Activated CD4-positive, alpha-beta T cell treated with anti-CD3 and anti-CD28 coated beads for 4 hours (primary cell): Measurements from ENCODE around the gene SUPT3H.
"Not testable (repeated sequence)": the region's sequence is repeated elsewhere in the genome, so short reads cannot be mapped to it uniquely, and the experiment has no call there.

Experiments used
- DNase-seq, 2 donors: peaks; one replicate each; pipeline ENCODE4 v3.0.0-alpha.2; 2020

The SUPT3H gene

DNA sequence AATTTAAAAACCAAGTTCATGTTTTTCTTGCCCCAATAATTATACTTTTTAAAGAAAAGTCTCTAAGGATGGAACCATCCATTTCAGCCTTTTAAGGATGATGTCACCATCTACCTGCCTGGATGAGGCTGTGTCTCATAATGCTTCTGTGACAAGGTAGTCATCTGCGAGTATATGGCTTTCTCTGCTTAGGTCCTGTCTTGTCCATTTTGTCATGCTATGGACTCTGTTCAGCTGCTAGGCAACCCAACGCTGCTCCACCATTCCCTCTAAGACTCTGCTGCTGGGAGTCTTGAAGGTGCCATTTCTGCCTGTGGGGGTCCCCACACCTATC, 509.4 kb downstream of the SUPT3H start:
- no peak for DNase-seq

- DNase-seq: no peak
Observed at GRCh38 chr6:44867571-44868334, 510.0 kb downstream of the SUPT3H start.

- not testable (repeated sequence) for DNase-seq
Observed at GRCh38 chr6:44865184-44865583, 512.5 kb downstream of the SUPT3H start.

DNA sequence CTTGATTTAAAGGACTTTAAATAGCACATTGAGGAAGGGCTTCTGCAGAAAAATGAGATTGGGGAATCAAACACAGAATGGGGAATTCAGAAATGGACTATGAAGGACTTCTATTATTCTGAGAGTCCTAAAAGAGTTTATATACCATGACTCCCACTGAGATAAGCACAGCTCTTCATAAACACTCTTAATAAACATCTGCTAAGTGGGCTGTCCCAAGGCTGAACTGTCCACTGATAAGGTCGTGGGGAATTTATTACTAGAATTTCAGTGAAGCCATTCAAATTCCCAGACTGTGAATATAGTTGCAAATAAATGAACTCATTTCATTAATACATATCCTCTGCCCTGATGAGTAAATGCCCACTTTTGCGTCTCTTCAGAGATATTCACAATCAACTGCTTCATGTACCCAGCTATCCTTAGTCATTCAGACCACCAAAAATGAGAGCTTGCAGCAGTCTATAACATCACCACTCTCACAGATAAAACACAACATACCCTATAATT, 517.8 kb downstream of the SUPT3H start:
- no peak for DNase-seq

GRCh38 chr6:44858998-44859397, 518.7 kb downstream of the SUPT3H start:
- DNase-seq: no peak

- no peak for DNase-seq
Observed at GRCh38 chr6:44856479-44856878, 521.3 kb downstream of the SUPT3H start.

DNA sequence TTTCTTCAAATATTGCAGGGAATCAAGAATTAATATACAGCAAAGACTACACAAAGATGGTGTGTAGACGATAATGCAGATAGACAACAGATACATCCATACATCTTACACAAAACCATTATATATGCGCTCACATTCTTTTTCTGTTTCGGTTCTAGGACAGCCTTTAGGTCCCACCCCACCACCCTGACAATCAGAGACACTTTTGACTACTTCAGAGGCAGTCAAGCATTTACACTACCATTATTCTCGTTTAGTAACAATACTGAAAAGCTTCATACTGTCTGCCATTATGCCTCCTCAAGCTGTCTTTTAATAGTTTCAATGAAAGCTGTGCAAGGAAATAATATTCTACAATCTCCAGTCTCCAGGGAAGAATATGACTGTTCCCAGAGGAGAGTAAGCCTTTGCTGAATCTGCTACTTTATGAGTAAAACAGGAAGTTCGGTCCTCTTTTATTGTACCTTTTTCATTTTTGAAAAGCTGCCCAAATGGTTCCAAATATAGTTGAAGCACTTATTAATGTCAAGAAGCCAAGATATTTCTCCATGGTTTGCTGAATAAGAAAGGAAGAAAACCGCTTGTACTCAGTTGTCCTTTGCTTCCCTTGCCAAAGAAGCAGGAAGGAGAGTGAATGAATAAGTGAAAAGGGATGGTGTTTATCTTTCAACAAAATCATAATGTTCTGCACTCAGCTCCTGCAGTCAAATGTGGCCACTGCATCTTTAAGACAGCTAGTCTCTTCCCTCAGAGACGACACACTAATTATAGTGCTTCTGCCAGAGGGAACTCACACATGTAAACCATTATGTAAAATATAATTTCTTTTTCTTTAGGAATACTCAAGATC, 521.9 kb downstream of the SUPT3H start:
- DNase-seq: no peak

GRCh38 chr6:44854712-44855443, 522.9 kb downstream of the SUPT3H start:
- no peak for DNase-seq

- DNase-seq: no peak
Observed at GRCh38 chr6:44851176-44851575, 526.6 kb downstream of the SUPT3H start.

- no peak for DNase-seq
Observed at GRCh38 chr6:44850312-44850711, 527.4 kb downstream of the SUPT3H start.

GRCh38 chr6:44849806-44850205, 527.9 kb downstream of the SUPT3H start:
- no peak for DNase-seq

- no peak for DNase-seq
Observed at GRCh38 chr6:44843734-44844133, 534.0 kb downstream of the SUPT3H start.

DNA sequence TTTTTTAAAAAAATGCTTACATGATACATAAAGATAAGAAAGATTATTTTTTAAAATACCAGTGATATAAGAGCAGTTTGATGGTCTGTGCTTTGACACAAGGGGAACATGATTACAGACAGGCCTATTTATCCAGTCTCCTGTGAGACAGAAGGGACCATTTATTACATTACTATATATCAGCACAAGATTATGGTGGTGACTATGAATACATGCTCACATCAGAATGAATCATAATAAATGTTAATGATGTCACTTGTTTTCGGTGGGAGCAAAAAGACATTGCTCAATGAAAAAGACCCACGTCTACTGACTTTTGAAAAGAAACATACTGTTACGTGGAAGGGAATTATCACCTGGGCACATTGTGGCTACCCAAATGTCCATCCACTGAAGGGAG, 535.1 kb downstream of the SUPT3H start:
- no peak for DNase-seq

DNA sequence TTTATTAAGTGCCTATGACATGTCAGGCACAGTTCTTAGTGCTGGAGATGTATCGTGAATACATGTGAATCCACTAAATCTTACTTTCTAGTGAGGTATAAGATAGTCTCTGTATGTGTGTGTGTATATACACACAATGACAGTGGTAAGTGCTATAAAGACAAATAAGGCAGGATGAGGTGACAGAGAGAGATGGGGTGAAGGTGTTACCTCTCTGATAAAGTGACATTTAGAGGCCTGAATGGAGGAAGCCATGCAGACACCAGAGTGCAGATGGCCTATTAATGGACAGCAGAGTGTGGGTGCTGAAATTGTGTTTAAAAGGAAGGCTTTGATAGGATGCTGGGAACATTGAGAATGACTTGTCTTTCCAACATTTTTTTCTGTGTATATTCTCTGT, 535.9 kb downstream of the SUPT3H start:
- no peak for DNase-seq

DNA sequence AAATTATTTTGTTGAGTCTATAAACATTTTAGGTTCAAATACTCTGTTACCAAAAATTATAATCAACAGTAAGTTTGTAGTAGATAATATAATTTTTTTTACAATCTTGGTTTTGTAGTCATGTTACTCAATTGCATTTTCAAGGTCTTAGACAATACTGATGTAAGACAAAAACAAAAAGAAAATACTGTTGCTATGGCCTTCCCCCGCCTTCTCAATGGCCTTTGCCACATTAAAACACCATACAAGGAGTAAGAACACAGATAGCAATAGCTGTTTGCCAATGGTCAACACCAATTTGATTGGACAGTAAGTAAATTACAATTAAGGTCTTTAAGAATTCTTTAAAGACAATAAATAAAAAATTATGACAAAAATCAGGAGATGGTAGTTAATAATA, 540.0 kb downstream of the SUPT3H start:
- no peak for DNase-seq

GRCh38 chr6:44837255-44837654, 540.5 kb downstream of the SUPT3H start:
- DNase-seq: no peak

DNA sequence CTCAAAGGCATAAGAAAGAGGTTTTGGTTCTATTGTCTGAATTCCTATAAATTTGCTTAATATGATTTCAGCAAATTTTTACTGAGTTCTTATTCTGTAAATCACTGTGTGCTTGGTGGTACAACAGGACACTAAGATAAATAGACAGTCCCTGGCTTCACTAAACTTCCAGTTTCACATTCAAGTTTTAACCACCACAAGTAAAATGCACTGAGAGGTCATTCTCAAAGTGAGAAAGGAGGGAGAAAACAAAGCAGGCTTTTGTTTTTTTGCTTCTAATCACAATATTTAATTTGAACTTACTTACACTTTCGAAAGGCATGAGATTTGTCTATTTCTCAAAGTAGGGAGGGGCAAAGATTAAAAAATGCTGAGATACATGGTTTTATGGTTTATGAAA, 544.5 kb downstream of the SUPT3H start:
- DNase-seq: no peak

GRCh38 chr6:44831002-44831610, 546.6 kb downstream of the SUPT3H start:
- no peak for DNase-seq

GRCh38 chr6:44829836-44830235, 547.9 kb downstream of the SUPT3H start:
- no peak for DNase-seq

- no peak for DNase-seq
Observed at GRCh38 chr6:44828780-44829179, 549.0 kb downstream of the SUPT3H start.

DNA sequence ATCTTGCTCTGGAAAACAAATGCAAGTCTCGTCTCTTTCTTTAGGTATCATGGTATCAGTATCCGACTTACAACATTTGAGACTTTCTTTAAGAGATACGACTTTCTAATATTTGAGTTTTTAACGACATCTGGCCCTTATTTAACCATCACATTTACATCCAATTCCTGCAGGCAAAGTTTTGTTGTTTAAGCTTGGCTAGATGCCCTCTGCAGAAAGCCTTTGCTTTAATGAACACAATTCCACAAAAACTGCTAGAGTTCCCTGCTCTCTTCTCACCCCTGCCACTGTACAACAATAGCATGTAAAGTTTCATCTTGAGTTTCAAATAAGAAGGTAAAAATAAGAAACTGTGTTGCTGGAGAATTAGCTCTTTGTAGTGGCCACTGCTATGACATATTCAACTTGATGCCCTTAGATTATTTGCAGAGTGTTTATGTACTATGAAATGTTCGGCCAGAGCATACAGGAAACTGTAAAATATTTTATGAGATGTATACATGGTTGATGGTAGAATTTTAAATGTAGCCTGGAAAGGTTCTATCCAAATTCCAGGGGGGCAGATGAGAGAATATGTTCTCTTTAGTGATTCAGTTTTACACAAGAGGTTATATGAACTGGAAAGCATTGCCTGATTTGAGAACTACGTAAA, 551.6 kb downstream of the SUPT3H start:
- DNase-seq: no peak

GRCh38 chr6:44825273-44825672, 552.5 kb downstream of the SUPT3H start:
- DNase-seq: no peak

DNA sequence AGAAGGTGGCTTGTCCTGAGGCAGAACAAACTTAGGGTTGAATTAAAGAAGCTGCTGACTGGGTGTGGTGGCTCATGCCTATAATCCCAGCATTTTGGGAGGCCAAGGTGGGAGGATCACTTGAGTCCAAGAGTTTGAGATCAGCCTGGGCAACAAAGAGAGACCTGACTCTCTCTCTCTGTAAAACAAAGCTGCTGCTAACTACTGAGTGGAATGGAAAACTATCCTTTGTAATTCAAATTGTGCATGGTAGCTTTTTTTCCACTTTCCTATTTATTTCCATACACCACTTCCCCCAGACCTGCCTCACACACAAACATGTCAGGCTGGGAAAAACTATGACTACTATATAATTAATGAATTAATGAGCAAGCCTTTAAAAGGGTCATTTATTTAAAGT, 553.2 kb downstream of the SUPT3H start:
- DNase-seq: no peak
